Left ventricle myocardium inferior (tissue), 1 donor: ENCODE measurements around the gene RCAN2. TPM values are rescaled to one million over a fixed set of nuclear protein-coding genes. Genes with fewer than 3 reads are reported as not detected.

Source experiments
- DNase-seq: peaks from one replicate; pipeline ENCODE4 v3.0.0-alpha.2; 2020
- H3K27ac ChIP-seq: fragments of 200-600 bp; replicated peaks from 2 replicates; pipeline ENCODE4 v1.8.0; 2021
- H3K27me3 ChIP-seq: fragments of 200-600 bp; 2 replicates; pipeline ENCODE4 v1.8.0; 2021; ENCODE audit warnings: low read depth
- H3K36me3 ChIP-seq: fragments of 200-600 bp; 2 replicates; pipeline ENCODE4 v1.8.0; 2021
- H3K4me1 ChIP-seq: fragments of 200-600 bp; 2 replicates; pipeline ENCODE4 v1.8.0; 2021
- H3K4me3 ChIP-seq: fragments of 200-600 bp; 2 replicates; pipeline ENCODE4 v1.8.0; 2021; ENCODE audit warnings: mild to moderate bottlenecking, moderate library complexity
- H3K9me3 ChIP-seq: fragments of 200-600 bp; replicated peaks from 2 replicates; pipeline ENCODE4 v1.8.0; 2021
- CTCF ChIP-seq: fragments of 200-600 bp; IDR thresholded peaks from 2 replicates; pipeline ENCODE4 v1.8.0; 2021; ENCODE audit warnings: antibody characterized with exemption, mild to moderate bottlenecking, borderline replicate concordance
- intact Hi-C: fragments of 100-400 bp; cut with micrococcal nuclease; formaldehyde crosslinking; loops from one replicate; pipeline ENCODE4 v1.11.0; 2022
- total RNA-seq: library from RNA; stranded (reverse); fragmentation: NEBNext Ultra II Directional; extraction: Animal tissue kit (Norgen Biotek cat#: 25700); gene quantifications from one replicate; pipeline ENCODE4 v1.2.1, GENCODE V29; 2021
- donor health status: DM: no; HTN: yes; CAD: no; lungs with severe emphysema.

Gene RCAN2
- total RNA-seq, 1 donor from 2014 or later: 312 TPM

DNA sequence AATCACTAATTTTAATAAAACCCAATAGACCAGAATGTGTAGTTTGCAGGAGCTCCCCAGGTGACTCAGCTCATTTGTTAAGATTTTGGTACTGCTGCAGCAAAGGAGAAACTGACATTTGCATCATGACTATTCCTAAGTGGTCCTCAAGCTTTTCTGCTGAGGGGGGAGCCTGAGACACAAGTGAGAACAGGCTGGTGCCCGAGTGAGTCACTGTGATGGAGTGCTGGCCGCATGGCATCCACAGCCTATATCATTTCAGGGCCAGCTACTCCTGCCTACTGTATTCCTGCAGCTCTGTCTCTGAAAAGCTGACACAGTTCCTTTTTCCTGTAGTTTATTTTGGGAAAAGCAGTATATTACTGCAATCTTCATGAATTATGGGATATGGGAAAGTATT is 206.8 kb downstream of the RCAN2 start:
- no peaks in the 10 kb centered on the region for H3K27me3 ChIP-seq
- no peak overlapping the region for H3K4me3 ChIP-seq
- H3K36me3 ChIP-seq: no peaks in the 10 kb centered on the region
- H3K27ac ChIP-seq: no peak overlapping the region
- H3K9me3 ChIP-seq: no peaks in the 10 kb centered on the region
- DNase-seq: no peak
- H3K4me1 ChIP-seq: peaks cover 30% of the 10 kb centered on the region
- intact Hi-C loops: no loop called here
- no peak for TF ChIP-seq CTCF

DNA sequence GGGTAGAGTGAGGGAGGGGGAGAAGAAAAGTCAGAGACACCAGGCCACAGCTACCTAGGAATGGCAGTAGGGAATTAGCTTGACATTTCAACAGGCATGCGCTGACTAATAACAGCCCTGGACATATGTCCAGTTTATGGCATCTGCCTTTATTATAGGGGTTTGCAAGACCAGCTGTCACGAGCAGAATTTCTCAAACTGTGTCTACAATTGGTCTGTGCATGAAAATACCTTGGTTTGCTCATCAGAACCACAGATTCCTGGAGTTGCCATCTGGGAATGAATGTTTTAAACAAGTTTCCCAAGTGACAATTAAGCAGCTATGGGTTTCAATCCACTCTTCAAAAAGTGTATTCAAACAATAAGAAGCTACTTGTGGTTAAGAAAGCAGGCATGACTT is 210.1 kb downstream of the RCAN2 start:
- no peaks in the 10 kb centered on the region for H3K36me3 ChIP-seq
- no peak overlapping the region for H3K4me3 ChIP-seq
- intact Hi-C loops: no loop called here
- no peaks in the 10 kb centered on the region for H3K9me3 ChIP-seq
- no peak overlapping the region for H3K27ac ChIP-seq
- DNase-seq: no peak
- TF ChIP-seq CTCF: no peak
- peaks cover 28% of the 10 kb centered on the region for H3K4me1 ChIP-seq
- no peaks in the 10 kb centered on the region for H3K27me3 ChIP-seq

GRCh38 chr6:46279874-46280273 is 211.4 kb downstream of the RCAN2 start:
- intact Hi-C loops: no loop called here
- Histone ChIP-seq H3K4me1 (peaks cover 34% of the 10 kb centered on the region), H3K27me3 (no peaks in the 10 kb centered on the region), H3K9me3 (no peaks in the 10 kb centered on the region), H3K4me3 (no peak overlapping the region), H3K27ac (no peak overlapping the region), H3K36me3 (no peaks in the 10 kb centered on the region)
- no peak for TF ChIP-seq CTCF
- no peak for DNase-seq

- DNase-seq: no peak
- H3K36me3 ChIP-seq: no peaks in the 10 kb centered on the region
- intact Hi-C loops: no loop called here
- H3K27ac ChIP-seq: no peak overlapping the region
- peaks cover 61% of the 10 kb centered on the region for H3K4me1 ChIP-seq
- no peaks in the 10 kb centered on the region for H3K27me3 ChIP-seq
- TF ChIP-seq CTCF: no peak
- no peaks in the 10 kb centered on the region for H3K9me3 ChIP-seq
- no peak overlapping the region for H3K4me3 ChIP-seq
Measured at GRCh38 chr6:46276576-46277142, 214.6 kb downstream of the RCAN2 start.

DNA sequence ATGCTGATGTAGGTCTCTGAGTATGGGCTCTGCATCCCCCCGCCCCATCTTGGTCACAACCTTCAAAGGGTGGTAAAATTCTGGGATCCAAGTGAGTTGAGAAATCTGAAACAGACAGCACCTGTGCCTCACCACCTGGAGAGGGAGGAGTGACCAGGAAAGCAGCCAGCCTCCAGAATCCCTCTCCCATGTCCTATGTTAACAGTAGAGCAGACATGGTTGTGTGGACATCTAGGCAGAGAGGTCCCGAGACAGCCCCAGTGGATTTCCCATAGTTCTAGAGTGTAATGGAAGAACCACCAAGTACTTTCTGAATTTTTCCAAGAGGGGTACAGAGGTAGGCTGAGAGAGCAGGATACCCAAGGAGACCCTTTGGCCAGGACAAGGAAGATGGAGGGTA is 216.7 kb downstream of the RCAN2 start:
- TF ChIP-seq CTCF: no peak
- intact Hi-C loops: no loop called here
- H3K36me3 ChIP-seq: no peaks in the 10 kb centered on the region
- no peak overlapping the region for H3K4me3 ChIP-seq
- no peak overlapping the region for H3K27ac ChIP-seq
- H3K27me3 ChIP-seq: no peaks in the 10 kb centered on the region
- peaks cover 82% of the 10 kb centered on the region for H3K4me1 ChIP-seq
- no peaks in the 10 kb centered on the region for H3K9me3 ChIP-seq
- no peak for DNase-seq
